Sigmoid colon (tissue), 7 donors: ENCODE measurements around the gene HDAC8. TPM values are rescaled to one million over a fixed set of nuclear protein-coding genes. Genes with fewer than 3 reads are reported as not detected.
A peak's percentile ranks its signal among the peaks of the same experiment; 100 is the strongest.
"Not testable (repeated sequence)": the region's sequence is repeated elsewhere in the genome, so short reads cannot be mapped to it uniquely, and the experiment has no call there.

Experiments used
- DNase-seq: peaks from one replicate; pipeline ENCODE4 v3.0.0-alpha.2; 2019
- H3K27ac ChIP-seq, 4 donors: fragments of 200-600 bp; sonication (generic); one replicate each; pipeline ENCODE4 v1.5.1; 2016 to 2019; ENCODE audit warnings: mild to moderate bottlenecking in 1 of 4
- H3K27me3 ChIP-seq, 3 donors: fragments of 200-600 bp; sonication (generic); one replicate each; pipeline ENCODE4 v1.5.1; 2019; ENCODE audit warnings: mild to moderate bottlenecking in 1 of 3
- H3K36me3 ChIP-seq, 4 donors: fragments of 200-600 bp; sonication (generic); one replicate each; pipeline ENCODE4 v1.5.1; 2016 to 2019
- H3K4me1 ChIP-seq, 4 donors: fragments of 200-600 bp; sonication (generic); one replicate each; pipeline ENCODE4 v1.5.1; 2017 to 2019
- H3K4me3 ChIP-seq, 4 donors: fragments of 200-600 bp; sonication (generic); one replicate each; pipeline ENCODE4 v1.5.1; 2017 to 2019; ENCODE audit warnings: mild to moderate bottlenecking in 2 of 4, moderate library complexity in 1 of 4
- H3K9me3 ChIP-seq, 4 donors: fragments of 200-600 bp in 3 of 4; sonication (generic) in 3 of 4; one replicate each; pipeline versions ENCODE4 v1.5.1 to v1.6.1; 2013 to 2019
- EP300 ChIP-seq, 4 donors: sonication (generic); formaldehyde crosslinking; IDR thresholded peaks; one replicate each; pipeline ENCODE4 v1.6.1; 2017; ENCODE audit warnings: antibody characterized with exemption in 4 of 4
- POLR2A ChIP-seq, 2 donors: fragments of 450-650 bp; IDR thresholded peaks; one replicate each; pipeline ENCODE4 v1.6.1; 2016; ENCODE audit warnings: antibody characterized with exemption in 2 of 2, mild to moderate bottlenecking in 2 of 2, moderate library complexity in 2 of 2
- POLR2AphosphoS5 ChIP-seq, 4 donors: sonication (generic); formaldehyde crosslinking; IDR thresholded peaks; one replicate each; pipeline ENCODE4 v1.6.1; 2017; ENCODE audit warnings: antibody characterized with exemption in 4 of 4
- WGBS, 2 donors: extraction: QIAGEN DNeasy Blood & Tissue Kit; methylation state at CpG; one replicate each; pipeline ENCODE4 v1.1.7; 2013; 5-methylcytosine and 5-hydroxymethylcytosine counted together
- intact Hi-C: fragments of 100-400 bp; cut with DNase I; formaldehyde crosslinking; loops from one replicate; pipeline ENCODE4 v1.15.1; 2023
- polyA plus RNA-seq, 3 donors: library from polyadenylated mRNA; stranded (reverse); fragments of 200-250 nt; gene quantifications; one replicate each; pipeline ENCODE4 v1.2.3, GENCODE V29; 2013
- total RNA-seq, 4 donors: library from RNA; depleted of rRNA; stranded (reverse); fragments of >200 nt; gene quantifications; one replicate each; pipeline ENCODE4 v1.1.0, GENCODE V29; 2016
- TF ChIP-seq, protein P1 (sequence below), 4 experiments: fragments of 450-650 bp in 3 of 4; fragments of 200-600 bp in 1 of 4; IDR thresholded peaks; one replicate each; pipeline ENCODE4 v1.5.1; 2016 to 2019; ENCODE audit warnings: antibody characterized with exemption in 4 of 4, mild to moderate bottlenecking in 3 of 4, moderate library complexity in 2 of 4
- donor health status: healthy with polysubstance abuse.
- donor health status: Bipolar disorder and iron deficiency.
- donor health status: healthy.

Gene HDAC8
- total and polyA plus RNA-seq, 7 donors: 13.2 to 44.0 (median 30.4) TPM

GRCh38 chrX:72566448-72566847, 6.2 kb downstream of the HDAC8 start:
- TF ChIP-seq POLR2AphosphoS5 (IDR thresholded peaks at IDR 0.05) (no peak), EP300 (IDR thresholded peaks at IDR 0.05) (no peak), POLR2A (IDR thresholded peaks at IDR 0.05) (no peak)
- TF ChIP-seq, protein P1, sequence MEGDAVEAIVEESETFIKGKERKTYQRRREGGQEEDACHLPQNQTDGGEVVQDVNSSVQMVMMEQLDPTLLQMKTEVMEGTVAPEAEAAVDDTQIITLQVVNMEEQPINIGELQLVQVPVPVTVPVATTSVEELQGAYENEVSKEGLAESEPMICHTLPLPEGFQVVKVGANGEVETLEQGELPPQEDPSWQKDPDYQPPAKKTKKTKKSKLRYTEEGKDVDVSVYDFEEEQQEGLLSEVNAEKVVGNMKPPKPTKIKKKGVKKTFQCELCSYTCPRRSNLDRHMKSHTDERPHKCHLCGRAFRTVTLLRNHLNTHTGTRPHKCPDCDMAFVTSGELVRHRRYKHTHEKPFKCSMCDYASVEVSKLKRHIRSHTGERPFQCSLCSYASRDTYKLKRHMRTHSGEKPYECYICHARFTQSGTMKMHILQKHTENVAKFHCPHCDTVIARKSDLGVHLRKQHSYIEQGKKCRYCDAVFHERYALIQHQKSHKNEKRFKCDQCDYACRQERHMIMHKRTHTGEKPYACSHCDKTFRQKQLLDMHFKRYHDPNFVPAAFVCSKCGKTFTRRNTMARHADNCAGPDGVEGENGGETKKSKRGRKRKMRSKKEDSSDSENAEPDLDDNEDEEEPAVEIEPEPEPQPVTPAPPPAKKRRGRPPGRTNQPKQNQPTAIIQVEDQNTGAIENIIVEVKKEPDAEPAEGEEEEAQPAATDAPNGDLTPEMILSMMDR (IDR thresholded peaks at IDR 0.05): no peak
- Histone ChIP-seq H3K36me3 (peaks cover 0 to 34% (median 0%) of the 10 kb centered on the region in 4 donors), H3K4me3 (no peak overlapping the region)

DNA sequence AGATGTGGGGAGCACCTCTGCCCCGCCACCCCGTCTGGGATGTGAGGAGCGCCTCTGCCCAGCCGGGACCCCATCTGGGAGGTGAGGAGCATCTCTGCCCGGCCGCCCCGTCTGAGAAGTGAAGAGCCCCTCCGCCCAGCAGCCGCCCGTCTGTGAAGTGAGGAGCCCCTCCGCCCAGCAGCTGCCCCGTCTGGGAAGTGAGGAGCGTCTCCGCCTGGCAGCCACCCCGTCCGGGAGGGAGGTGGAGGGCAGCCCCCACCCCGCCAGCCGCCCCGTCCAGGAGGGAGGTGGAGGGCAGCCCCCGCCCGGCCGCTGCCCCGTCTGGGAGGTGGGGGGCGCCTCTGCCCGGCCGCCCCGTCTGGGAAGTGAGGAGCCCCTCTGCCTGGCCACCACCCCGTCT, 13.0 kb downstream of the HDAC8 start:
- H3K27me3 ChIP-seq, intact Hi-C loops, H3K27ac ChIP-seq, DNase-seq, H3K36me3 ChIP-seq, H3K4me1 ChIP-seq, H3K9me3 ChIP-seq, H3K4me3 ChIP-seq: not testable (repeated sequence)
- WGBS, 2 donors: 98 to 99% methylated on average over 28 of the region's 28 CpGs

More at GRCh38 chrX:72566448-72566847, 6.2 kb downstream of the HDAC8 start:
- Histone ChIP-seq H3K9me3 (no peaks in the 10 kb centered on the region), H3K4me1 (no peaks in the 10 kb centered on the region), H3K27ac (no peak overlapping the region), H3K27me3 (no peaks in the 10 kb centered on the region)
- DNase-seq: no peak
- intact Hi-C loops: no loop called here
- whole genome bisulfite sequencing, 2 donors: 97 to 100% methylated on average over 2 of the region's 2 CpGs

GRCh38 chrX:72554448-72555140, 18.0 kb downstream of the HDAC8 start:
- DNase-seq: no peak
- H3K27ac ChIP-seq: no peak overlapping the region
- 43 to 74% methylated on average over 16 of the region's 16 CpGs for WGBS, 2 donors
- TF ChIP-seq, protein P1 (IDR thresholded peaks at IDR 0.05): no peak
- no peak for TF ChIP-seq EP300 (IDR thresholded peaks at IDR 0.05)
- no peak for TF ChIP-seq POLR2A (IDR thresholded peaks at IDR 0.05)
- no peak for TF ChIP-seq POLR2AphosphoS5 (IDR thresholded peaks at IDR 0.05)
- no peaks in the 10 kb centered on the region for H3K36me3 ChIP-seq
- intact Hi-C loops: no loop called here
- no peaks in the 10 kb centered on the region for H3K9me3 ChIP-seq
- no peaks in the 10 kb centered on the region for H3K27me3 ChIP-seq
- no peak overlapping the region for H3K4me3 ChIP-seq
- no peaks in the 10 kb centered on the region for H3K4me1 ChIP-seq

- DNase-seq, H3K4me3 ChIP-seq, H3K36me3 ChIP-seq, H3K4me1 ChIP-seq, H3K27ac ChIP-seq, H3K27me3 ChIP-seq, intact Hi-C loops, H3K9me3 ChIP-seq: not testable (repeated sequence)
- 85 to 91% methylated on average over 6 of the region's 6 CpGs for WGBS, 2 donors
Measured at GRCh38 chrX:72552443-72552842, 20.2 kb downstream of the HDAC8 start.

DNA sequence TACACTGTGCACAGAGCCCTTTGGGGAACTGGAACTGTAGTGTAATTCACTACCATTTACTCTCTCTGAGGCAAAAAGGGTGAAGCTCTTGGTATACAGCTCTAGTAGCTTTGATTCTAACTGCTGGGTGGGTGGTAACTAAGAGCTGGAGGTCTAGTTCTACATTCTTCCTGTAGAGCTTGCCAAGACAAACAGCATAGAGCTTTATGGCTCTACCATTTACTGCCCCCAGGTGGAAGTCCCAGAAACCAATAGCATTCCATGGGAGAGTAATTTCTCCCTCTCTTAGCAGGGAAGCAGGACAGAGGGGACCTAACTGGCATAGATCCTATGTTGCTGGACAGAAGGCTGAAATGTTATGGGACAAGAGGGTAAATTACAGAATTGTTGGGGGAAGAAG, 26.7 kb downstream of the HDAC8 start:
- no peak for DNase-seq
- Histone ChIP-seq H3K27ac (no peak overlapping the region), H3K4me1 (no peaks in the 10 kb centered on the region), H3K36me3 (no peaks in the 10 kb centered on the region), H3K27me3 (no peaks in the 10 kb centered on the region), H3K9me3 (no peaks in the 10 kb centered on the region), H3K4me3 (no peak overlapping the region)
- TF ChIP-seq EP300 (IDR thresholded peaks at IDR 0.05): no peak
- no peak for TF ChIP-seq POLR2A (IDR thresholded peaks at IDR 0.05)
- TF ChIP-seq, protein P1 (IDR thresholded peaks at IDR 0.05): no peak
- no peak for TF ChIP-seq POLR2AphosphoS5 (IDR thresholded peaks at IDR 0.05)
- intact Hi-C loops: no loop called here

DNA sequence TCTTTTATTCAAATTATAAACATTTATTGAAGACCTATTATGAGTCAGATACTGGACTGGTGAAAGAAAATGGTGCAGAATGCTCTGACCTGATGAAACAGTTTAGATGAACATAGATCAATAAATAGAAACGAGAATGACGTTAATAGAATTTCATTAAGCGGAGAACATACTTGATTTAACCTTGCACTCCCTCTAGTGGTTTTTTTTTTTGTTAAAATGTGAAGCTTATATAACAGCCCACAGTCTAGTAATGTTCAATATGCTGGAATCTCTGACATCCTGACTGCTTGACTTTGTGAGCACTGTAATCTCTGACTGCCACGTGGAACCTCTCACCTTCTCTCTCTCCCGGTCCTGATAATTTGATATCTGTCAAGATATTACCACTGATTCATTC, 32.3 kb downstream of the HDAC8 start:
- TF ChIP-seq, protein P1 (IDR thresholded peaks at IDR 0.05): peak in 1 of 4 experiments; percentile 5
- no peak for TF ChIP-seq EP300 (IDR thresholded peaks at IDR 0.05)
- Histone ChIP-seq H3K36me3 (no peaks in the 10 kb centered on the region), H3K4me1 (peaks cover 0 to 15% (median 6%) of the 10 kb centered on the region in 4 donors), H3K9me3 (no peaks in the 10 kb centered on the region), H3K4me3 (no peak overlapping the region), H3K27ac (no peak overlapping the region), H3K27me3 (no peaks in the 10 kb centered on the region)
- intact Hi-C loops: no loop called here
- WGBS, 2 donors: 48 to 54% methylated on average over 5 of the region's 5 CpGs
- DNase-seq: no peak
